HG03139 (cell line): ENCODE measurements around the gene PREP.
"Not testable (repeated sequence)": the region's sequence is repeated elsewhere in the genome, so short reads cannot be mapped to it uniquely, and the experiment has no call there.

Source experiments
- ATAC-seq: cut with Tn5 transposase; IDR thresholded peaks from one replicate; pipeline ENCODE4 v1.9.1; 2021; ENCODE audit not compliant: unreplicated experiment

The PREP gene

DNA sequence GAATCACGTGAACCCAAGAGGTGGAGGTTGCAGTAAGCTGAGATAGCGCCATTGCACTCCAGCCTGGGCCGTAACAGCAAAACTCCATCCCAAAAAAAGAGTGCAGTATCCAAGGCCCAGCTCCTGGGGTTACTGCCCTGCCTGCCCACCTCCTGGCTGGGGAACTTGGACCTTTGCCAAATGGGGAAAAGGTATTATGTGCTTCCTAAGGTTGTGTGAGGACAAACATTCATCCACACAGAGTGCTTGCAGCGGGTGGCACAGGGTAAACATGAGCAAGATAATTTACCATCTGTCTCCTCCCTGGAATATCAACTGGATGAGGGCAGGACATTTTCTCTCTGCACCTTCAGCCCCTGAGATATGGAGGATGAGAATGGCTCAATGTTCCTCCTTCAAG lies 128.2 kb downstream of the PREP start:
- no peak for ATAC-seq

DNA sequence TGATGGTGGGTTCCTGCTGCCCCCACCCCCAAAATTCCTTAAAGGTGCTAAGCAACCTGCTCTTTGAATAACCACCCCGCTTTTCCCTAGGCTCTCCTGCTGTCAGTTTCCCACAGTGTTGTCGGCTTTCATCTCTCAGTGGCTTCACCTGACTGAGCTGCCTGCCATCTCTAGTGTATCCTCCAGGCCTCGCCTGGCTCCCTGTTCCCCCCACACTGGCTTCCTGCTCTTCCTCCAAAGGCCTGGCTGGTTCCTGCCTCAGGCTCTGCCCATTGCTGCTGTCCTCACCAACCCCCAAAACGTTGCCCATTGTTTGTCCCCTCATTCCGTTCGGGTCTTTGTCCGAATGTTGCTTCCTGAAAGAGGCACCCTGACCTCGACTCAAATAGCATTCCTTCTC lies 129.3 kb downstream of the PREP start:
- no peak for ATAC-seq

DNA sequence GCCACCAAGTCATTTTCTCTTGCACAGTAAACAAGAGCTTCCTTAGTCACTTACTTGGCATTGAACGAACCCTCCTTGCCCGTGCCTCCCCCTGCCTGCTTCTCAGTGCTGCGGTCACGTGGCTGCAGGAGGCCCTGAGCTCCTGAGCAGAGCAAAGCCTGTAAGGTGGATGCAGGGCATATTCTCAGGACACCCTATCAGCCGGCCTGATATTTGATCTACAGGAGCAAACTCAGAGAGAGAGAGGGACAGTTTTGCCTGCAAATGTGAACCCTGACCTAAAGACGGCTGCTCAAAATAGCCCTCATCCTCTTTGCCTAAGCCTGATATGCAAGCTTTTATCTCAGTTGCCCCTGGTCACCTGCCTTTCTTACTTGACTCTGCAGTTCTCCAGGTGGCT lies 130.1 kb downstream of the PREP start:
- no peak for ATAC-seq

GRCh38 chr6:105270511-105270910 lies 132.4 kb downstream of the PREP start:
- no peak for ATAC-seq

DNA sequence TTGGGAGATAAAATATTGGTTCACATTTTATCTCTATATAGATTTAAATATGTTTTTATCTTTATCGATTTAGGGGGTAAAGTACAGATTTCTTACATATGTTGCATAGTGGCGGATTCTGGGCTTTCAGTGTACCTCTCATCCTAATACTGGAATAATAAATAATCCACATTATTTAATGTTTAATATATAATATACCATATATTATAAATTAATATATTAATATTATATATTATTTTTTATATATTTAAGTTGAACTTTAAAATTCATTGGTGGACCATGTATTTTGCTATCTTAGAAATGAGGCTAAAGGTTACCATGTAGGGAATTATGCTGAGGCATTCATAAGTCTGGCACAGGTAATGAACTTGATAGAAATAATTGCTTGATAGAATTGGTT lies 133.5 kb downstream of the PREP start:
- no peak for ATAC-seq

- no peak for ATAC-seq
Observed at GRCh38 chr6:105263685-105264610, 138.9 kb downstream of the PREP start.

- no peak for ATAC-seq
Observed at GRCh38 chr6:105259913-105260889, 142.7 kb downstream of the PREP start.

- no peak for ATAC-seq
Observed at GRCh38 chr6:105258816-105259215, 144.1 kb downstream of the PREP start.

- no peak for ATAC-seq
Observed at GRCh38 chr6:105257340-105257739, 145.5 kb downstream of the PREP start.

GRCh38 chr6:105256619-105257018 lies 146.3 kb downstream of the PREP start:
- no peak for ATAC-seq

- ATAC-seq = no peak
Observed at GRCh38 chr6:105253787-105254186, 149.1 kb downstream of the PREP start.

GRCh38 chr6:105251689-105252088 lies 151.2 kb downstream of the PREP start:
- ATAC-seq = no peak

GRCh38 chr6:105250533-105250932 lies 152.3 kb downstream of the PREP start:
- no peak for ATAC-seq

GRCh38 chr6:105243487-105243886 lies 159.4 kb downstream of the PREP start:
- ATAC-seq = no peak

- no peak for ATAC-seq
Observed at GRCh38 chr6:105235155-105235554, 167.7 kb downstream of the PREP start.

DNA sequence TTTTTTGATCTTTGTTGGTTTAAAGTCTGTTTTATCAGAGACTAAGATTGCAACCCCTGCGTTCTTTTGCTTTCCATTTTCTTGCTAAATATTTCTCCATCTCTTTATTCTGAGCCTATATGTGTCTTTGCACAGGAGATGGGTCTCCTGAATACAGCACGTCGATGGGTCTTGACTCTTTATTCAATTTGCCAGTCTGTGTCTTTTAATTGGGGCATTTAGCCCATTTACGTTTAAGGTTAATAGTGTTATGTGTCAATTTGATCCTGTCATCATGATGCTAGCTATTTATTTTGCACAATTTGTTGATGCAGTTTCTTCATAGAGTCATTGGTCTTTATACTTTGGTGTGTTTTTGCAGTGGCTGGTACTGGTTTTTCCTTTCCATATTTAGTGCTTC lies 171.1 kb downstream of the PREP start:
- ATAC-seq = not testable (repeated sequence)
